H1 (cell line): ENCODE results near the gene GRM5.
"Not testable (repeated sequence)": the region's sequence is repeated elsewhere in the genome, so short reads cannot be mapped to it uniquely, and the experiment has no call there.

Experiments used
- ATF3 ChIP-seq: IDR thresholded peaks from 2 replicates; pipeline ENCODE4 v1.6.1; 2011; ENCODE audit warnings: low read depth, mild to moderate bottlenecking, low read length; ENCODE audit not compliant: insufficient read depth
- CBX8 ChIP-seq: fragments of 300-800, 300-1000 bp; sonication (generic); IDR thresholded peaks from 2 replicates; pipeline ENCODE4 v1.7.1; 2016; ENCODE audit warnings: low read depth, low read length, borderline replicate concordance
- CTCF ChIP-seq, 3 experiments: IDR thresholded peaks; 1 replicate in 2 of 3; 2 replicates in 1 of 3; pipeline versions ENCODE4 v1.5.1 to v1.6.1; 2011; ENCODE audit warnings: low read length in 3 of 3, mild to moderate bottlenecking in 3 of 3, inconsistent platforms in 2 of 3, low read depth in 1 of 3, moderate library complexity in 1 of 3; ENCODE audit not compliant: insufficient read depth in 1 of 3; ENCODE audit errors: control extremely low read depth in 1 of 3
- EGR1 ChIP-seq: IDR thresholded peaks from 2 replicates; pipeline ENCODE4 v1.6.1; 2011; ENCODE audit warnings: low read depth, low read length, borderline replicate concordance
- EP300 ChIP-seq, 2 experiments: IDR thresholded peaks; 1 replicate in 1 of 2; 2 replicates in 1 of 2; pipeline ENCODE4 v1.6.1; 2011 to 2012; ENCODE audit warnings: low read depth in 2 of 2, low read length in 2 of 2, mild to moderate bottlenecking in 2 of 2, borderline replicate concordance in 1 of 2, inconsistent platforms in 1 of 2, moderate library complexity in 1 of 2
- EZH2 ChIP-seq: fragments of 200-600 bp; sonication (generic); IDR thresholded peaks from 2 replicates; pipeline ENCODE4 v1.7.1; 2012; ENCODE audit warnings: low read depth, mild to moderate bottlenecking, moderate library complexity, low read length, inconsistent platforms; ENCODE audit not compliant: severe bottlenecking
- GABPA ChIP-seq: IDR thresholded peaks from 2 replicates; pipeline ENCODE4 v1.6.1; 2011; ENCODE audit warnings: mild to moderate bottlenecking, low read length, moderate library complexity, borderline replicate concordance; ENCODE audit not compliant: insufficient read depth
- MAX ChIP-seq: IDR thresholded peaks from 2 replicates; pipeline ENCODE4 v1.6.1; 2012; ENCODE audit warnings: inconsistent platforms
- NRF1 ChIP-seq: IDR thresholded peaks from 2 replicates; pipeline ENCODE4 v1.6.1; 2011; ENCODE audit warnings: mild to moderate bottlenecking, low read depth, low read length, improper control_type of control experiment
- POLR2AphosphoS5 ChIP-seq: IDR thresholded peaks from 2 replicates; pipeline ENCODE4 v1.6.1; 2011; ENCODE audit warnings: low read depth, low read length
- SAP30 ChIP-seq: fragments of 300-600 bp; sonication (generic); IDR thresholded peaks from 2 replicates; pipeline ENCODE4 v1.7.1; 2012; ENCODE audit warnings: low read length, moderate library complexity, mild to moderate bottlenecking, inconsistent platforms; ENCODE audit not compliant: insufficient read depth, insufficient replicate concordance
- SIN3A ChIP-seq, 2 experiments: IDR thresholded peaks in 1 of 2; conservative IDR thresholded peaks in 1 of 2; 2 replicates each; pipeline ENCODE4 v1.6.1; 2011 to 2012; ENCODE audit warnings: low read length in 2 of 2, improper control_type of control experiment in 1 of 2, low read depth in 1 of 2, mild to moderate bottlenecking in 1 of 2
- USF2 ChIP-seq: IDR thresholded peaks from 2 replicates; pipeline ENCODE4 v1.6.1; 2011; ENCODE audit warnings: low read length, improper control_type of control experiment
- ZNF274 ChIP-seq: IDR thresholded peaks from 2 replicates; pipeline ENCODE4 v1.7.0; 2012; ENCODE audit warnings: low read length, borderline replicate concordance; ENCODE audit errors: extremely low read depth

GRCh38 chr11:89019827-89020547 lies 45.8 kb downstream of the GRM5 start:
- TF ChIP-seq EP300 (IDR thresholded peaks at IDR 0.05; ENCODE audit: borderline replicate concordance in 1 of 2, low read depth in 2 of 2, low read length in 2 of 2); ATF3; CTCF (IDR thresholded peaks at IDR 0.05; ENCODE audit: control extremely low read depth in 1 of 3, insufficient read depth in 1 of 3, low read depth in 1 of 3, low read length in 3 of 3); POLR2AphosphoS5; ZNF274; EGR1; NRF1; GABPA; MAX; EZH2; SAP30; USF2; CBX8; SIN3A (conservative IDR thresholded peaks at IDR 0.05 in 1 of 2, IDR thresholded peaks at IDR 0.05 in 1 of 2; ENCODE audit: low read depth in 1 of 2, low read length in 2 of 2): not testable (repeated sequence)
